ENCODE results near the gene EVI5L. TPM values are rescaled to one million over a fixed set of nuclear protein-coding genes. Genes with fewer than 3 reads are reported as not detected.
"Not testable (repeated sequence)": the region's sequence is repeated elsewhere in the genome, so short reads cannot be mapped to it uniquely, and the experiment has no call there.

EVI5L gene
- total RNA-seq, 1 donor from 2014 or later, result 9.9 TPM

DNA sequence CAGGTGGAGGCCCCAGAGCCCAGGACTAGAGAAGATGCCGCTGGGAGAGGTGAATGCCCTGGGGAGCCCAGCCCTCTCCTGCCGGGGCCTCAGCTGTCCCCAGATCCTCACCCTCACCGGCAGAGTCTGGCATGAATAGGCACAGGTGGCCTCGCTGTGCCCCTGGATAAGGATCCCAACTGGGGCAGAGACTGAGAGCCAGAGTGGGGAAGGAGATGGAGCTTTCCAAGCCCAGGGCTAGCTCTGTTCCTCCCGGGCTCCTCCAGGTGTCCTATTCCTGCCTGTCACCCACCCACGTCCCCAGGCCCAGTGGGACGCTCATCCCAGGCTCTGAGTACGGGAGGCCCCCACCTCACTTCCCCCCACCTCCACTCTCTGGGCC lies 27.7 kb downstream of the EVI5L start:
- no peaks in the 10 kb centered on the region for H3K36me3 ChIP-seq (ENCODE audit: control insufficient read depth, insufficient read depth, low read length)
- H3K4me3 ChIP-seq (ENCODE audit: low read depth, low read length), result no peak overlapping the region
- no peak for DNase-seq (ENCODE audit: low read depth)
- TF ChIP-seq, protein P1, sequence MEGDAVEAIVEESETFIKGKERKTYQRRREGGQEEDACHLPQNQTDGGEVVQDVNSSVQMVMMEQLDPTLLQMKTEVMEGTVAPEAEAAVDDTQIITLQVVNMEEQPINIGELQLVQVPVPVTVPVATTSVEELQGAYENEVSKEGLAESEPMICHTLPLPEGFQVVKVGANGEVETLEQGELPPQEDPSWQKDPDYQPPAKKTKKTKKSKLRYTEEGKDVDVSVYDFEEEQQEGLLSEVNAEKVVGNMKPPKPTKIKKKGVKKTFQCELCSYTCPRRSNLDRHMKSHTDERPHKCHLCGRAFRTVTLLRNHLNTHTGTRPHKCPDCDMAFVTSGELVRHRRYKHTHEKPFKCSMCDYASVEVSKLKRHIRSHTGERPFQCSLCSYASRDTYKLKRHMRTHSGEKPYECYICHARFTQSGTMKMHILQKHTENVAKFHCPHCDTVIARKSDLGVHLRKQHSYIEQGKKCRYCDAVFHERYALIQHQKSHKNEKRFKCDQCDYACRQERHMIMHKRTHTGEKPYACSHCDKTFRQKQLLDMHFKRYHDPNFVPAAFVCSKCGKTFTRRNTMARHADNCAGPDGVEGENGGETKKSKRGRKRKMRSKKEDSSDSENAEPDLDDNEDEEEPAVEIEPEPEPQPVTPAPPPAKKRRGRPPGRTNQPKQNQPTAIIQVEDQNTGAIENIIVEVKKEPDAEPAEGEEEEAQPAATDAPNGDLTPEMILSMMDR (IDR thresholded peaks at IDR 0.05; ENCODE audit: insufficient read depth, low read length, poor library complexity, severe bottlenecking), result no peak
- peaks cover 50% of the 10 kb centered on the region for H3K27me3 ChIP-seq (ENCODE audit: control insufficient read depth, insufficient read depth, low read length)

DNA sequence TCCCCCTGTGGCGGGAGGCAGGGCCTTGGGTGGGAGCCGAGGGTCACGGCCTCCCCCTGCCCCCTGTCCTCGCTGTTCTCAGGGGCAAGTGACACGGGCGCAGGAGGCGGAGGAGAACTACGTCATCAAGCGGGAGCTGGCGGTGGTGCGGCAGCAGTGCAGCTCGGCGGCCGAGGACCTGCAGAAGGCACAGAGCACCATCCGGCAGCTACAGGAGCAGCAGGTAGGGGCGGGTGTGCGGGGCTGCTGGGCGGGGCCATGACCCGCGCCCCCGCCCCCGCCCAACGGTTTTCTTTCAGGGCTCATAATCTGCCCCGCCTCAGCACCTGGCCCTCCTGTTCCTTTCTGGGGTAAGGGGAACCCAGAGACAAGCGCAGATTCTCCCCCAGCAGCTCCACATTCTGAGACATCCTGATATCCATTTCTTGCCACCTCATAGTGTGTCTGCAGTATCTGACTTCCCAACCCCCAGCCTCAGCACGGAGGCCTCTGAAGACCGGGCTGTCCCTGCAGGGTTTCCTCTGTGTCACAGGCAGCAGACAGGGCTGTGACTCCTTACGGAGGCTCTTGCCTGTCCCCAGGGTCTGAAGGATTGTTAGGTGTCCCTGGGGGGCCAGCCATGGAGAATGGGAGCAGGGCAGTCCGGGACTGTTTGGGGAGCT lies 28.2 kb downstream of the EVI5L start:
- no peak overlapping the region for H3K4me3 ChIP-seq (ENCODE audit: low read depth, low read length)
- peaks cover 53% of the 10 kb centered on the region for H3K27me3 ChIP-seq (ENCODE audit: control insufficient read depth, insufficient read depth, low read length)
- TF ChIP-seq, protein P1 (IDR thresholded peaks at IDR 0.05; ENCODE audit: insufficient read depth, low read length, poor library complexity, severe bottlenecking), result no peak
- DNase-seq (ENCODE audit: low read depth), result no peak
- no peaks in the 10 kb centered on the region for H3K36me3 ChIP-seq (ENCODE audit: control insufficient read depth, insufficient read depth, low read length)

DNA sequence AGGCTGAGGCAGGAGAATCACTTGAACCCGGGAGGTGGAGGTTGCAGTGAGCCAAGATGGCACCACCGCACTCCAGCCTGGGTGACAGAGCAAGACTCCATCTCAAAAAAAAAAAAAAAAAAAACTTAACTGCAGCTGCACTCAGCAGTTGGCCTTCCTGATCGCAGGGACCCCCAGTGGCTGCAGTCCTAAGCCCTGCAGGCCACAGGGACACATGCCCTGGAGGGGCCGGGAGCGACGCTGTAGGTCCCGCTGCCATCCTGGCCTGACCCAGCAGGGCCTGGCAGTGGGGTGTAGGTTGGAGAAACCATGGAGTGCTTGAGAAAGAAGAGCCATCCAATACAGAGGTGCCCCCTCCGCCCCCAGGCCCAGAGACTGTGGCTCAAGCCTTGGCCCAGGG lies 29.1 kb downstream of the EVI5L start:
- H3K27me3 ChIP-seq (ENCODE audit: control insufficient read depth, insufficient read depth, low read length), result peaks cover 59% of the 10 kb centered on the region
- H3K4me3 ChIP-seq (ENCODE audit: low read depth, low read length); DNase-seq (ENCODE audit: low read depth); H3K36me3 ChIP-seq (ENCODE audit: control insufficient read depth, insufficient read depth, low read length): not testable (repeated sequence)

DNA sequence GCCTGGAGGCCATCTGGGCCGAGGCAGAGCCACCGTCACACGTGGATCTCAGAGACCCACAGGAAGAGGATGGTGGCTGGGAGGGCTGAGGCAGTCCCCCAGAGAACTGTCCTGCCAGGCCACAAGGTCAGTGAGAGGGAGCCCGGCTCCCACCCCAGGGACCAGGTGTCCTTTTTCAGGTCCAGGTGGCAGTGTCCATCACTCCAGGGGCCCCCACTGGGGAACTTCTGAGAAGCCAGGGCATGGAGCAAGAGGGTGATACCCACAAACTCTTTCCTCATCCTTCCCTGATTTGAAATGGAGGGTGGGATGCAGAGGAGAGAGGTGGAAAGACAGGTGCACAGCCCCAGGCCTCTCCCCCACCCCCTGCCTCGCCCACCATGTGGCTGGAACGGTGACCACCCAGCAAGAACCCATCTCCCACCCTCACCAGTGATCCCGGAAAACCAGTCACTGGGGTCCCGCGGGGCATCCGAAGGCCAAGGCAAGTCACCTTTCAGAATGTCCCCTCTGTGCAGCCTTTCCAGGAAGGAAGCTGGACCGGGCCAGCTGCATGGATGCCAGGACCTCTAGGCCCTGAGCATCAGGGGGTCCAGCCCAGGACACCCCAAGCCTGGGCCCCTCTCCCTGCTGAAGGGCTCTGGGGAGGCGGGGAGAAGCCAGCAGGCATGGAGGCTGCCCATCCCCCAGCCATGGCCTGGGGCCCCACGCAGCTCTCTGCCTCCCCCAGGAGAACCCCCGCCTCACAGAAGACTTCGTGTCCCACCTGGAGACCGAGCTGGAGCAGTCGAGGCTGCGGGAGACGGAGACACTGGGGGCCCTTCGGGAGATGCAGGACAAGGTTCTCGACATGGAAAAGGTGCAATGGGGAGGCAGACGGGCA lies 30.1 kb downstream of the EVI5L start:
- H3K36me3 ChIP-seq (ENCODE audit: control insufficient read depth, insufficient read depth, low read length), result no peaks in the 10 kb centered on the region
- DNase-seq (ENCODE audit: low read depth), result no peak
- no peak overlapping the region for H3K4me3 ChIP-seq (ENCODE audit: low read depth, low read length)
- TF ChIP-seq, protein P1 (IDR thresholded peaks at IDR 0.05; ENCODE audit: insufficient read depth, low read length, poor library complexity, severe bottlenecking), result no peak
- H3K27me3 ChIP-seq (ENCODE audit: control insufficient read depth, insufficient read depth, low read length), result peaks cover 69% of the 10 kb centered on the region

DNA sequence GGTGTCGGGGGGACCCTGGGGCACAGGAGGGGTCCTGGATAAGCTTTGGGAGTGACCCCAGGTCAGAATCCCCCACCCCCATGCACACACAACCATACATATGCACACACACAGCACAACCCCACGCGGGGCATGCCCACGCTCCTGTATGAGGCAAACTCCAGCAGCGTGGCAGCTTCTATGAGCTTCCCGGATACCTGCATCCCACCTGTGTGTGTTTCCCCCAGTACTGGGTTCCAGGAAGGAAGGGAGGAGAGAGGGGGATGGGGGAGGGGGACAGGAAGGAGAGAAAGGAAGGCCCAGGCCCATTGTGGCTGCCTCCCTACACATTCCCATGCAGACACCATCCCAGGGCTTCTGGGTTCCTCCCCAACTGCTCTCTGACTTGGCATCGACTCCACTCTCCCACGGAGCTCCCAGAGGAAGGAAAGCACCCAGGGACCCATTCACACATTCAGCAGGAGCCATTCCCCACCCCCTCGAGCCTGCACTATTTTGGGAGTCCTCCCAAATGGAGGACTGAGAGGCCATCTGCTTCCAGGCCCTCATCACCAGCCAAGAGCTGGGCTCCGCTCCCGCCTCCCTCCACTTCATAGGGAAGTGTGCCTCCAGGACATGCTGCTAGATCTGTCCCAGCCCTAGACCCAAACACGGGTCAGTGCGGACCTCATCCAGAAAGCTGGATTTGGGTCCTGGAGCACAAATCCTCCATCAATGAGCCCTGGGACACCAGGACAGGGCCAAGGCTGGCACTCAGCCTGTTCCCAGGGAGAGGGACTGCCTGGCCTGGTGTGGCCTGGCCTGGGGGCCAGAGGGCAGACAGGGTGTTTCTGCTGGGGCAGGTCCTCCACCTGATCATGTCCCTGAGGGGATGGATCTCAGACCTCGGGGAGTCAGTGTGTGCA lies 30.9 kb downstream of the EVI5L start:
- Histone ChIP-seq H3K27me3 (ENCODE audit: control insufficient read depth, insufficient read depth, low read length) (peaks cover 73% of the 10 kb centered on the region), H3K36me3 (ENCODE audit: control insufficient read depth, insufficient read depth, low read length) (no peaks in the 10 kb centered on the region), H3K4me3 (ENCODE audit: low read depth, low read length) (no peak overlapping the region)
- no peak for DNase-seq (ENCODE audit: low read depth)
- TF ChIP-seq, protein P1 (IDR thresholded peaks at IDR 0.05; ENCODE audit: insufficient read depth, low read length, poor library complexity, severe bottlenecking), result no peak

Data from kidney epithelial cell (primary cell).